Effector memory CD8-positive, alpha-beta T cell (primary cell): ENCODE measurements around the gene MAP3K12.

Experiments used
- ATAC-seq: fragments of 150-1000 bp; cut with Tn5 transposase; replicated peaks from 2 replicates; pipeline ENCODE4 v1.10.0; 2021; ENCODE audit warnings: mild to moderate bottlenecking, moderate library complexity
- DNase-seq, 3 experiments: peaks; one replicate each; pipeline ENCODE4 v3.0.0; 2021
- H3K27ac Mint-ChIP-seq, 2 donors: one replicate each; pipeline ENCODE4 v1.8.0; 2022; ENCODE audit warnings: mild to moderate bottlenecking in 2 of 2, mixed read lengths in 2 of 2, moderate library complexity in 2 of 2
- H3K27me3 Mint-ChIP-seq, 2 donors: one replicate each; pipeline ENCODE4 v1.8.0; 2022; ENCODE audit warnings: mixed read lengths in 2 of 2
- H3K36me3 Mint-ChIP-seq: one replicate; pipeline ENCODE4 v1.8.0; 2022; ENCODE audit warnings: mild to moderate bottlenecking, moderate library complexity, mixed read lengths; ENCODE audit not compliant: insufficient read depth
- H3K4me1 Mint-ChIP-seq, 2 donors: one replicate each; pipeline ENCODE4 v1.8.0; 2022; ENCODE audit warnings: low read depth in 2 of 2, mixed read lengths in 2 of 2
- H3K4me3 Mint-ChIP-seq, 2 donors: one replicate each; pipeline ENCODE4 v1.8.0; 2022; ENCODE audit warnings: mild to moderate bottlenecking in 2 of 2, mixed read lengths in 2 of 2, moderate library complexity in 2 of 2
- H3K9me3 Mint-ChIP-seq, 2 donors: one replicate each; pipeline ENCODE4 v1.8.0; 2022; ENCODE audit warnings: mixed read lengths in 2 of 2

MAP3K12 gene

GRCh38 chr12:53493610-53494391 is 5.5 kb downstream of the MAP3K12 start:
- Mint-ChIP-seq H3K4me3 (peak overlapping the region; percentile 86 to 88), H3K36me3 (peaks cover 44% of the 10 kb centered on the region), H3K9me3 (no peaks in the 10 kb centered on the region), H3K27me3 (no peaks in the 10 kb centered on the region), H3K4me1 (peaks cover 30 to 31% of the 10 kb centered on the region in 2 donors), H3K27ac (peak overlapping the region; percentile 87 to 88)
- ATAC-seq (no peak), DNase-seq (no peak)

- ATAC-seq: peak; percentile 98
- Mint-ChIP-seq H3K4me3 (peak overlapping the region; percentile 86 to 88), H3K27me3 (no peaks in the 10 kb centered on the region), H3K27ac (peak overlapping the region; percentile 87 to 88), H3K4me1 (peaks cover 24 to 26% of the 10 kb centered on the region in 2 donors), H3K36me3 (peaks cover 43% of the 10 kb centered on the region), H3K9me3 (no peaks in the 10 kb centered on the region)
- DNase-seq: peak; percentile 76 to 84 (median 82)
Measured at GRCh38 chr12:53492830-53493609, 6.2 kb downstream of the MAP3K12 start.

GRCh38 chr12:53492188-53492587 is 7.1 kb downstream of the MAP3K12 start:
- ATAC-seq (no peak), DNase-seq (no peak)
- Mint-ChIP-seq H3K4me1 (peaks cover 25 to 31% of the 10 kb centered on the region in 2 donors), H3K27me3 (no peaks in the 10 kb centered on the region), H3K27ac (peak overlapping the region; percentile 87 to 88), H3K4me3 (peak overlapping the region; percentile 86 to 88), H3K9me3 (no peaks in the 10 kb centered on the region), H3K36me3 (peaks cover 52% of the 10 kb centered on the region)

- Mint-ChIP-seq H3K9me3 (no peaks in the 10 kb centered on the region), H3K36me3 (peaks cover 77% of the 10 kb centered on the region), H3K27ac (peak overlapping the region in 1 of 2 donors; percentile 57), H3K4me3 (no peak overlapping the region), H3K27me3 (no peaks in the 10 kb centered on the region), H3K4me1 (peaks cover 28 to 37% of the 10 kb centered on the region in 2 donors)
- DNase-seq: no peak
- ATAC-seq: no peak
Measured at GRCh38 chr12:53489242-53489864, 9.9 kb downstream of the MAP3K12 start.

GRCh38 chr12:53486736-53487487 is 12.3 kb downstream of the MAP3K12 start:
- H3K36me3 Mint-ChIP-seq: peaks cover 86% of the 10 kb centered on the region
- H3K27me3 Mint-ChIP-seq: no peaks in the 10 kb centered on the region
- peak overlapping the region; percentile 86 to 91 for H3K27ac Mint-ChIP-seq
- no peak overlapping the region for H3K4me3 Mint-ChIP-seq
- DNase-seq: no peak
- no peaks in the 10 kb centered on the region for H3K9me3 Mint-ChIP-seq
- H3K4me1 Mint-ChIP-seq: peaks cover 13 to 22% of the 10 kb centered on the region in 2 donors
- ATAC-seq: no peak

GRCh38 chr12:53485955-53486735 is 13.1 kb downstream of the MAP3K12 start:
- H3K4me1 Mint-ChIP-seq: peaks cover 13 to 20% of the 10 kb centered on the region in 2 donors
- H3K36me3 Mint-ChIP-seq: peaks cover 91% of the 10 kb centered on the region
- H3K27me3 Mint-ChIP-seq: no peaks in the 10 kb centered on the region
- ATAC-seq (peak; percentile 31), DNase-seq (no peak)
- no peak overlapping the region for H3K4me3 Mint-ChIP-seq
- peak overlapping the region; percentile 86 to 91 for H3K27ac Mint-ChIP-seq
- no peaks in the 10 kb centered on the region for H3K9me3 Mint-ChIP-seq

GRCh38 chr12:53484686-53485575 is 14.3 kb downstream of the MAP3K12 start:
- peaks cover 93% of the 10 kb centered on the region for H3K36me3 Mint-ChIP-seq
- no peak for DNase-seq

GRCh38 chr12:53483979-53484377 is 15.3 kb downstream of the MAP3K12 start:
- Mint-ChIP-seq H3K27ac (peak overlapping the region in 1 of 2 donors; percentile 82), H3K27me3 (no peaks in the 10 kb centered on the region), H3K4me3 (peak overlapping the region in 1 of 2 donors; percentile 17), H3K4me1 (peaks cover 13 to 20% of the 10 kb centered on the region in 2 donors), H3K36me3 (peaks cover 93% of the 10 kb centered on the region), H3K9me3 (no peaks in the 10 kb centered on the region)
- DNase-seq (no peak), ATAC-seq (no peak)

More at GRCh38 chr12:53484686-53485575, 14.3 kb downstream of the MAP3K12 start:
- ATAC-seq: no peak
- Mint-ChIP-seq H3K9me3 (no peaks in the 10 kb centered on the region), H3K4me1 (peaks cover 13 to 20% of the 10 kb centered on the region in 2 donors), H3K27me3 (no peaks in the 10 kb centered on the region), H3K4me3 (peak overlapping the region in 1 of 2 donors; percentile 36), H3K27ac (peak overlapping the region in 1 of 2 donors; percentile 86)

GRCh38 chr12:53483225-53483978 is 15.9 kb downstream of the MAP3K12 start:
- peak overlapping the region in 1 of 2 donors; percentile 17 for H3K4me3 Mint-ChIP-seq
- H3K4me1 Mint-ChIP-seq: peaks cover 13 to 20% of the 10 kb centered on the region in 2 donors
- peaks cover 96% of the 10 kb centered on the region for H3K36me3 Mint-ChIP-seq
- no peaks in the 10 kb centered on the region for H3K27me3 Mint-ChIP-seq
- H3K27ac Mint-ChIP-seq: peak overlapping the region in 1 of 2 donors; percentile 82
- DNase-seq (no peak), ATAC-seq (no peak)
- no peaks in the 10 kb centered on the region for H3K9me3 Mint-ChIP-seq

GRCh38 chr12:53482626-53483168 is 16.6 kb downstream of the MAP3K12 start:
- Mint-ChIP-seq H3K36me3 (peaks cover 96% of the 10 kb centered on the region), H3K27me3 (no peaks in the 10 kb centered on the region), H3K4me1 (peaks cover 11 to 17% of the 10 kb centered on the region in 2 donors), H3K9me3 (no peaks in the 10 kb centered on the region), H3K4me3 (no peak overlapping the region), H3K27ac (peak overlapping the region in 1 of 2 donors; percentile 82)
- DNase-seq (no peak), ATAC-seq (no peak)
